HCEC 1CT (cell line): Measurements from ENCODE around the gene SLC45A2.
A peak's percentile ranks its signal among the peaks of the same experiment; 100 is the strongest.
"Not testable (repeated sequence)": the region's sequence is repeated elsewhere in the genome, so short reads cannot be mapped to it uniquely, and the experiment has no call there.

ENCODE experiments used
- DNase-seq: peaks from one replicate; pipeline ENCODE4 v3.0.0-alpha.2; 2017

The SLC45A2 gene

GRCh38 chr5:33914844-33915243, 69.6 kb downstream of the SLC45A2 start:
- not testable (repeated sequence) for DNase-seq

- DNase-seq: not testable (repeated sequence)
These were observed 78.2 kb downstream of the SLC45A2 start for GRCh38 chr5:33906248-33906647.

- DNase-seq: no peak
These were observed 79.1 kb downstream of the SLC45A2 start for GRCh38 chr5:33905381-33905780.

GRCh38 chr5:33903118-33903517, 81.4 kb downstream of the SLC45A2 start:
- DNase-seq: no peak

GRCh38 chr5:33901156-33901555, 83.3 kb downstream of the SLC45A2 start:
- peak; percentile 29 for DNase-seq
